PFSK-1 (cell line): ENCODE data around the gene ITGA3.

Experiments
- POLR2AphosphoS5 ChIP-seq: IDR thresholded peaks from 2 replicates; pipeline ENCODE4 v1.6.1; 2012; ENCODE audit warnings: low read depth, mild to moderate bottlenecking, control low read depth, low read length, moderate library complexity
- SIN3A ChIP-seq: IDR thresholded peaks from 2 replicates; pipeline ENCODE4 v1.6.1; 2012; ENCODE audit warnings: mild to moderate bottlenecking, low read length, moderate library complexity, borderline replicate concordance; ENCODE audit not compliant: insufficient read depth
- TF ChIP-seq, protein P1 (sequence below), 2 experiments: IDR thresholded peaks; 2 replicates each; pipeline versions ENCODE4 v1.6.1 to v1.8.0; 2011 to 2012; ENCODE audit warnings: low read depth in 2 of 2, low read length in 2 of 2, control low read depth in 1 of 2, inconsistent platforms in 1 of 2, mild to moderate bottlenecking in 1 of 2, moderate library complexity in 1 of 2; ENCODE audit not compliant: insufficient read depth in 1 of 2

DNA sequence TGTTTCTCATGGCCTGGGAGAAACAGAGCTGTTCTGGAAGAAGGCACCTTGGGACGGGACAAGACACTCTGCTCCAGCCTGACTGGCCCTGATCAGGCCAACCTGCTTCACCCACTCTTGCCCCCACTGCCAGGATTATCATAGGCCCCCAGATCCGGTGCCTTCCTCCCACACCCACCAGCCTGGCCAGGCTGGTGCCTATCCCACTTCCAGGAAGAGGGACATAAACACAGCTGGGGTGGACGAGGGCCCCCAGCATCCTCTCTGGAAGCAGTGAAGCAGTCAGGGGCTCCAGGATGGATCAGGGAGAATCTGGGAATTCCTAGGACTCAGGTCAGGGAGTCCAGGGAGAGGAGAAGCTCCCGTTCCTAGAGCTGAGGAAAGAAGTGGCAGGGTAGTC, 16.9 kb upstream of the ITGA3 start:
- TF ChIP-seq POLR2AphosphoS5: no peak
- TF ChIP-seq SIN3A: no peak
- TF ChIP-seq, protein P1, sequence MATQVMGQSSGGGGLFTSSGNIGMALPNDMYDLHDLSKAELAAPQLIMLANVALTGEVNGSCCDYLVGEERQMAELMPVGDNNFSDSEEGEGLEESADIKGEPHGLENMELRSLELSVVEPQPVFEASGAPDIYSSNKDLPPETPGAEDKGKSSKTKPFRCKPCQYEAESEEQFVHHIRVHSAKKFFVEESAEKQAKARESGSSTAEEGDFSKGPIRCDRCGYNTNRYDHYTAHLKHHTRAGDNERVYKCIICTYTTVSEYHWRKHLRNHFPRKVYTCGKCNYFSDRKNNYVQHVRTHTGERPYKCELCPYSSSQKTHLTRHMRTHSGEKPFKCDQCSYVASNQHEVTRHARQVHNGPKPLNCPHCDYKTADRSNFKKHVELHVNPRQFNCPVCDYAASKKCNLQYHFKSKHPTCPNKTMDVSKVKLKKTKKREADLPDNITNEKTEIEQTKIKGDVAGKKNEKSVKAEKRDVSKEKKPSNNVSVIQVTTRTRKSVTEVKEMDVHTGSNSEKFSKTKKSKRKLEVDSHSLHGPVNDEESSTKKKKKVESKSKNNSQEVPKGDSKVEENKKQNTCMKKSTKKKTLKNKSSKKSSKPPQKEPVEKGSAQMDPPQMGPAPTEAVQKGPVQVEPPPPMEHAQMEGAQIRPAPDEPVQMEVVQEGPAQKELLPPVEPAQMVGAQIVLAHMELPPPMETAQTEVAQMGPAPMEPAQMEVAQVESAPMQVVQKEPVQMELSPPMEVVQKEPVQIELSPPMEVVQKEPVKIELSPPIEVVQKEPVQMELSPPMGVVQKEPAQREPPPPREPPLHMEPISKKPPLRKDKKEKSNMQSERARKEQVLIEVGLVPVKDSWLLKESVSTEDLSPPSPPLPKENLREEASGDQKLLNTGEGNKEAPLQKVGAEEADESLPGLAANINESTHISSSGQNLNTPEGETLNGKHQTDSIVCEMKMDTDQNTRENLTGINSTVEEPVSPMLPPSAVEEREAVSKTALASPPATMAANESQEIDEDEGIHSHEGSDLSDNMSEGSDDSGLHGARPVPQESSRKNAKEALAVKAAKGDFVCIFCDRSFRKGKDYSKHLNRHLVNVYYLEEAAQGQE (IDR thresholded peaks at IDR 0.05; ENCODE audit: insufficient read depth in 1 of 2, low read depth in 2 of 2, low read length in 2 of 2): no peak
